ENCODE results near the gene AFP. TPM values are rescaled to one million over a fixed set of nuclear protein-coding genes. Genes with fewer than 3 reads are reported as not detected.

AFP gene
- total RNA-seq, 4 donors from 2014 or later: not detected

DNA sequence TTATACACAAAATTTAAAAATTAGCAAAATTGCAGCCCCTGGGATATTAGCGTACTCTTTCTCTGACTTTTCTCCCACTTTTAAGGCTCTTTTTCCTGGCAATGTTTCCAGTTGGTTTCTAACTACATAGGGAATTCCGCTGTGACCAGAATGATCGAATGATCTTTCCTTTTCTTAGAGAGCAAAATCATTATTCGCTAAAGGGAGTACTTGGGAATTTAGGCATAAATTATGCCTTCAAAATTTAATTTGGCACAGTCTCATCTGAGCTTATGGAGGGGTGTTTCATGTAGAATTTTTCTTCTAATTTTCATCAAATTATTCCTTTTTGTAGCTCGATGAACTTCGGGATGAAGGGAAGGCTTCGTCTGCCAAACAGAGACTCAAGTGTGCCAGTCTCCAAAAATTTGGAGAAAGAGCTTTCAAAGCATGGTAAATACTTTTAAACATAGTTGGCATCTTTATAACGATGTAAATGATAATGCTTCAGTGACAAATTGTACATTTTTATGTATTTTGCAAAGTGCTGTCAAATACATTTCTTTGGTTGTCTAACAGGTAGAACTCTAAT lies 26.0 kb upstream of the AFP start:
- Histone ChIP-seq H3K36me3 (no peaks in the 10 kb centered on the region), H3K27me3 (no peaks in the 10 kb centered on the region), H3K4me3 (no peak overlapping the region), H3K27ac (no peak overlapping the region), H3K4me1 (no peaks in the 10 kb centered on the region), H3K9me3 (no peaks in the 10 kb centered on the region)
- 93% methylated on average over 8 of the region's 8 CpGs for WGBS, 2 donors
- no peak for DNase-seq (ENCODE audit: low spot score in 2 of 2)
- TF ChIP-seq POLR2A (IDR thresholded peaks at IDR 0.05) (no peak), EP300 (IDR thresholded peaks at IDR 0.05) (no peak)
- TF ChIP-seq, protein P1, sequence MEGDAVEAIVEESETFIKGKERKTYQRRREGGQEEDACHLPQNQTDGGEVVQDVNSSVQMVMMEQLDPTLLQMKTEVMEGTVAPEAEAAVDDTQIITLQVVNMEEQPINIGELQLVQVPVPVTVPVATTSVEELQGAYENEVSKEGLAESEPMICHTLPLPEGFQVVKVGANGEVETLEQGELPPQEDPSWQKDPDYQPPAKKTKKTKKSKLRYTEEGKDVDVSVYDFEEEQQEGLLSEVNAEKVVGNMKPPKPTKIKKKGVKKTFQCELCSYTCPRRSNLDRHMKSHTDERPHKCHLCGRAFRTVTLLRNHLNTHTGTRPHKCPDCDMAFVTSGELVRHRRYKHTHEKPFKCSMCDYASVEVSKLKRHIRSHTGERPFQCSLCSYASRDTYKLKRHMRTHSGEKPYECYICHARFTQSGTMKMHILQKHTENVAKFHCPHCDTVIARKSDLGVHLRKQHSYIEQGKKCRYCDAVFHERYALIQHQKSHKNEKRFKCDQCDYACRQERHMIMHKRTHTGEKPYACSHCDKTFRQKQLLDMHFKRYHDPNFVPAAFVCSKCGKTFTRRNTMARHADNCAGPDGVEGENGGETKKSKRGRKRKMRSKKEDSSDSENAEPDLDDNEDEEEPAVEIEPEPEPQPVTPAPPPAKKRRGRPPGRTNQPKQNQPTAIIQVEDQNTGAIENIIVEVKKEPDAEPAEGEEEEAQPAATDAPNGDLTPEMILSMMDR (IDR thresholded peaks at IDR 0.05): no peak

DNA sequence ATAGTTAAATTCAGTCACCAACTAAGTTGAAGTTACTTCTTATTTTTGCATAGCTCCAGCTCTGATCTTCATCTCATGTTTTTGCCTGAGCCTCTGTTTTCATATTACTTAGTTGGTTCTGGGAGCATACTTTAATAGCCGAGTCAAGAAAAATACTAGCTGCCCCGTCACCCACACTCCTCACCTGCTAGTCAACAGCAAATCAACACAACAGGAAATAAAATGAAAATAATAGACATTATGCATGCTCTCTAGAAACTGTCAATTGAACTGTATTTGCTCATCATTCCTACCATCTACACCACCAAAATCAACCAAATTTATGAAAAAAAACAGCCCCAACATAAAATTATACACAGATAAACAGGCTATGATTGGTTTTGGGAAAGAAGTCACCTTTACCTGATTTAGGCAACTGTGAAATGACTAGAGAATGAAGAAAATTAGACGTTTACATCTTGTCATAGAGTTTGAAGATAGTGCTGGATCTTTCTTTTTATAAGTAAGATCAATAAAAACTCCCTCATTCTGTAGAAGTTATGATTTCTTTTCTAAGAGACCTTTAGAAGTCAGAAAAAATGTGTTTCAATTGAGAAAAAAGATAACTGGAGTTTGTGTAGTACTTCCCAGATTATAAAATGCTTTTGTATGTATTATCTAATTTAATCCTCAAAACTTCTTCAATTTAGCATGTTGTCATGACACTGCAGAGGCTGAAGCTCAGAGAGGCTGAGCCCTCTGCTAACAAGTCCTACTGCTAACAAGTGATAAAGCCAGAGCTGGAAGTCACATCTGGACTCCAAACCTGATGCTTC lies 24.9 kb upstream of the AFP start:
- WGBS, 2 donors: 82 to 87% methylated on average over 3 of the region's 3 CpGs
- DNase-seq (ENCODE audit: low spot score in 2 of 2): no peak
- no peaks in the 10 kb centered on the region for H3K4me1 ChIP-seq
- H3K27ac ChIP-seq: no peak overlapping the region
- TF ChIP-seq POLR2A (IDR thresholded peaks at IDR 0.05) (no peak), EP300 (IDR thresholded peaks at IDR 0.05) (no peak)
- TF ChIP-seq, protein P1 (IDR thresholded peaks at IDR 0.05): no peak
- no peaks in the 10 kb centered on the region for H3K27me3 ChIP-seq
- no peaks in the 10 kb centered on the region for H3K9me3 ChIP-seq
- H3K4me3 ChIP-seq: no peak overlapping the region
- no peaks in the 10 kb centered on the region for H3K36me3 ChIP-seq

DNA sequence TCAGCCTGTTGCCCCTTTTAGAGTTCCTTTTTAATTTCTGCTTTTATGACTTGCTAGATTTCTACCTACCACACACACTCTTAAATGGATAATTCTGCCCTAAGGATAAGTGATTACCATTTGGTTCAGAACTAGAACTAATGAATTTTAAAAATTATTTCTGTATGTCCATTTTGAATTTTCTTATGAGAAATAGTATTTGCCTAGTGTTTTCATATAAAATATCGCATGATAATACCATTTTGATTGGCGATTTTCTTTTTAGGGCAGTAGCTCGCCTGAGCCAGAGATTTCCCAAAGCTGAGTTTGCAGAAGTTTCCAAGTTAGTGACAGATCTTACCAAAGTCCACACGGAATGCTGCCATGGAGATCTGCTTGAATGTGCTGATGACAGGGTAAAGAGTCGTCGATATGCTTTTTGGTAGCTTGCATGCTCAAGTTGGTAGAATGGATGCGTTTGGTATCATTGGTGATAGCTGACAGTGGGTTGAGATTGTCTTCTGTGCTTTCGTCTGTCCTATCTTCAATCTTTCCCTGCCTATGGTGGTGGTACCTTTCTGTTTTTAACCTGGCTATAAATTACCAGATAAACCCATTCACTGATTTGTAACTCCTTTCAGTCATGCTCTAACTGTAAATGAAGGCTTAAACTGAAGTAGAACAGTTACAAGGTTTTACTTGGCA lies 24.1 kb upstream of the AFP start:
- no peaks in the 10 kb centered on the region for H3K27me3 ChIP-seq
- H3K36me3 ChIP-seq: no peaks in the 10 kb centered on the region
- no peaks in the 10 kb centered on the region for H3K4me1 ChIP-seq
- no peak for DNase-seq (ENCODE audit: low spot score in 2 of 2)
- TF ChIP-seq POLR2A (IDR thresholded peaks at IDR 0.05): no peak
- TF ChIP-seq EP300 (IDR thresholded peaks at IDR 0.05): no peak
- TF ChIP-seq, protein P1 (IDR thresholded peaks at IDR 0.05): no peak
- no peak overlapping the region for H3K4me3 ChIP-seq
- no peak overlapping the region for H3K27ac ChIP-seq
- WGBS, 2 donors: 94 to 95% methylated on average over 8 of the region's 8 CpGs
- no peaks in the 10 kb centered on the region for H3K9me3 ChIP-seq

DNA sequence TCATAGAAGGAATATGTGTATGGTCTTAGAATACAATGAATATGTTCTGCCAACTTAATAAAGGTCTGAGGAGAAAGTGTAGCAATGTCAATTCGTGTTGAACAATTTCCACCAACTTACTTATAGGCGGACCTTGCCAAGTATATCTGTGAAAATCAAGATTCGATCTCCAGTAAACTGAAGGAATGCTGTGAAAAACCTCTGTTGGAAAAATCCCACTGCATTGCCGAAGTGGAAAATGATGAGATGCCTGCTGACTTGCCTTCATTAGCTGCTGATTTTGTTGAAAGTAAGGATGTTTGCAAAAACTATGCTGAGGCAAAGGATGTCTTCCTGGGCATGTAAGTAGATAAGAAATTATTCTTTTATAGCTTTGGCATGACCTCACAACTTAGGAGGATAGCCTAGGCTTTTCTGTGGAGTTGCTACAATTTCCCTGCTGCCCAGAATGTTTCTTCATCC lies 22.7 kb upstream of the AFP start:
- Histone ChIP-seq H3K27me3 (no peaks in the 10 kb centered on the region), H3K4me3 (no peak overlapping the region), H3K27ac (no peak overlapping the region), H3K4me1 (no peaks in the 10 kb centered on the region), H3K36me3 (no peaks in the 10 kb centered on the region), H3K9me3 (no peaks in the 10 kb centered on the region)
- TF ChIP-seq POLR2A (IDR thresholded peaks at IDR 0.05): no peak
- TF ChIP-seq EP300 (IDR thresholded peaks at IDR 0.05): no peak
- TF ChIP-seq, protein P1 (IDR thresholded peaks at IDR 0.05): no peak
- no peak for DNase-seq (ENCODE audit: low spot score in 2 of 2)
- WGBS, 2 donors: 82 to 86% methylated on average over 4 of the region's 4 CpGs

DNA sequence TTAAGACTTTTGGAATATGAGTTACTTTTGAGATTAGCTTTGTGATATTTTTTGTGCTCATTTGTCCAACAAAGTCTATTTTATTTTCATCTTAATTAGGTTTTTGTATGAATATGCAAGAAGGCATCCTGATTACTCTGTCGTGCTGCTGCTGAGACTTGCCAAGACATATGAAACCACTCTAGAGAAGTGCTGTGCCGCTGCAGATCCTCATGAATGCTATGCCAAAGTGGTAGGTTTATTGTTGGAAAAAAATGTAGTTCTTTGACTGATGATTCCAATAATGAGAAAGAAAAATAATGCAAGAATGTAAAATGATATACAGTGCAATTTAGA lies 21.1 kb upstream of the AFP start:
- 53 to 64% methylated on average over 2 of the region's 2 CpGs for WGBS, 2 donors
- TF ChIP-seq, protein P1 (IDR thresholded peaks at IDR 0.05): no peak
- TF ChIP-seq EP300 (IDR thresholded peaks at IDR 0.05): no peak
- TF ChIP-seq POLR2A (IDR thresholded peaks at IDR 0.05): no peak
- Histone ChIP-seq H3K4me3 (no peak overlapping the region), H3K36me3 (no peaks in the 10 kb centered on the region), H3K27ac (no peak overlapping the region), H3K4me1 (no peaks in the 10 kb centered on the region), H3K27me3 (no peaks in the 10 kb centered on the region), H3K9me3 (no peaks in the 10 kb centered on the region)
- DNase-seq (ENCODE audit: low spot score in 2 of 2): no peak
